ENCODE data around the gene RHOA. TPM values are rescaled to one million over a fixed set of nuclear protein-coding genes. Genes with fewer than 3 reads are reported as not detected.

The RHOA gene
- total and polyA plus RNA-seq, 2 of the 13 experiments (the other 11 are each of a cell fraction or from before 2014, with no cell fraction given), result 131 to 177 TPM

DNA sequence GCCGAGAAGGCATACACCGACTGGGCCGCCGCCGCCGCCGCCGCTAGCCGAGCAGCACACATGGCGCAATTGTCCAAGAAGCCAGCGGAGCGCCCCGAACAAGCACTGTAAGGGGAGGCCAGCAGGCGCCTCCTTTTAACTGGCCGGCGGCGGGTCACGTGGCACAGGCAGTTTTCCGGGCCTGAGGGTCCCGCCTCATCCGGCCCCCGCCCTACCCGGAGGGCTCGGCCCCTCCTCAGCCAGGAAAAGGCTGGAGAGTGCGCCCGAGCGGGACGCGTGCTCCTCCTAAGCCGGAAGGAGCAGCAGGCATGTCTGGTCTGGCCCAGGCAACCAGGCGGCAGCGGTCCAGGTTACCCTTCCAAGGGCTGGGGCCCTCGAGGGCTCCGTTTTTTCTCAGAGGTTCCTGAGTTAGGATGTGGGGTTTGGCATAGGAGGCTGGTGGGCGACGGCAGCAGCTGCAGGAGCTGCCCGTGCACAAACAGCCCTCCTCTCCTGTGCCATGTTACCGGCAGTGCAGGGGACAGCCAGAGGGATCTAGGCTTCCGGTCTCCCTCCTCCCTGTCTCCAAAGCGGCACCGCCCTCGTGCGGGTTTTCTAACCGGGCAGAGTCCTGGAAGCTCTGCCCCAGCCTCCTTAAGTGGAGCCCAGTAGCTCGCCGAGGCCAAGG, 53.4 kb downstream of the RHOA start, which contains the start of gene GPX1 (continued):
- TF ChIP-seq NAIF1 (CRISPR knock-in tag; IDR thresholded peaks at IDR 0.05; ENCODE audit: borderline replicate concordance), result peak; percentile 68; the same call in 1 of the 2 replicates
- peak; percentile 71; the same call in 1 of the 2 replicates for TF ChIP-seq HIVEP1 (CRISPR knock-in tag; IDR thresholded peaks at IDR 0.05)
- TF ChIP-seq TARDBP (CRISPR knock-in tag; IDR thresholded peaks at IDR 0.05), result peak; percentile 97
- peak; percentile 95 for TF ChIP-seq TP53 (CRISPR knock-in tag; conservative IDR thresholded peaks at IDR 0.05)
- TF ChIP-seq ZNF891 (CRISPR knock-in tag; IDR thresholded peaks at IDR 0.05), result peak; percentile 48; the same call in 1 of the 2 replicates
- TF ChIP-seq ZNF34 (CRISPR knock-in tag; IDR thresholded peaks at IDR 0.05; ENCODE audit: borderline replicate concordance), result no peak
- 0 out of 2 replicates have a peak, but pooled peaks have one; percentile 16 for TF ChIP-seq ZNF510 (CRISPR knock-in tag; IDR thresholded peaks at IDR 0.05; ENCODE audit: low read depth)
- TF ChIP-seq ZNF7 (CRISPR knock-in tag; IDR thresholded peaks at IDR 0.05), result no peak
- peak; percentile 79; the same call in 1 of the 2 replicates for TF ChIP-seq STAT6 (CRISPR knock-in tag; IDR thresholded peaks at IDR 0.05; ENCODE audit: borderline replicate concordance)
- TF ChIP-seq ZNF646 (CRISPR knock-in tag; IDR thresholded peaks at IDR 0.05), result 0 out of 2 replicates have a peak, but pooled peaks have one; percentile 13
- TF ChIP-seq SOX5 (CRISPR knock-in tag; IDR thresholded peaks at IDR 0.05; ENCODE audit: borderline replicate concordance), result peak; percentile 70
- TF ChIP-seq REXO4 (CRISPR knock-in tag; IDR thresholded peaks at IDR 0.05; ENCODE audit: borderline replicate concordance), result no peak
- TF ChIP-seq ONECUT2 (CRISPR knock-in tag; IDR thresholded peaks at IDR 0.05), result no peak
- TF ChIP-seq SCMH1 (CRISPR knock-in tag; IDR thresholded peaks at IDR 0.05; ENCODE audit: borderline replicate concordance), result no peak
- TF ChIP-seq RFXANK (CRISPR knock-in tag; IDR thresholded peaks at IDR 0.05), result no peak
- TF ChIP-seq SP4 (CRISPR knock-in tag; IDR thresholded peaks at IDR 0.05), result peak; percentile 78
- no peak; the same call in 1 of the 2 replicates for TF ChIP-seq CENPBD1 (CRISPR knock-in tag; IDR thresholded peaks at IDR 0.05; ENCODE audit: borderline replicate concordance, low read depth)
- TF ChIP-seq PPARG (CRISPR knock-in tag; conservative IDR thresholded peaks at IDR 0.05), result 0 out of 2 replicates have a peak, but pooled peaks have one; percentile 34
- TF ChIP-seq POLR2A (IDR thresholded peaks at IDR 0.05; ENCODE audit: insufficient read depth in 1 of 2, low read depth in 2 of 2, low read length in 2 of 2), result peak; percentile 86
- no peak for TF ChIP-seq ZNF101 (CRISPR knock-in tag; IDR thresholded peaks at IDR 0.05; ENCODE audit: borderline replicate concordance, low read depth)
- no peak for TF ChIP-seq ZNF780A (CRISPR knock-in tag; IDR thresholded peaks at IDR 0.05)
- TF ChIP-seq ZSCAN12 (CRISPR knock-in tag; IDR thresholded peaks at IDR 0.05), result peak; percentile 27; the same call in 1 of the 2 replicates
